HG03520 (cell line): ENCODE results near the gene ARHGAP44.
"Not testable (repeated sequence)": the region's sequence is repeated elsewhere in the genome, so short reads cannot be mapped to it uniquely, and the experiment has no call there.

ENCODE experiments used
- ATAC-seq: cut with Tn5 transposase; IDR thresholded peaks from one replicate; pipeline ENCODE4 v1.9.1; 2021; ENCODE audit warnings: mild to moderate bottlenecking, moderate library complexity; ENCODE audit not compliant: unreplicated experiment

The ARHGAP44 gene

GRCh38 chr17:12958786-12959185 lies 169.5 kb downstream of the ARHGAP44 start:
- no peak for ATAC-seq

- no peak for ATAC-seq
Measured at GRCh38 chr17:12959441-12959840, 170.1 kb downstream of the ARHGAP44 start.

- ATAC-seq = no peak
Measured at GRCh38 chr17:12961655-12962054, 172.4 kb downstream of the ARHGAP44 start.

GRCh38 chr17:12963505-12963904 lies 174.2 kb downstream of the ARHGAP44 start:
- no peak for ATAC-seq

- ATAC-seq = no peak
Measured at GRCh38 chr17:12964162-12964561, 174.9 kb downstream of the ARHGAP44 start.

- no peak for ATAC-seq
Measured at GRCh38 chr17:12964840-12965239, 175.5 kb downstream of the ARHGAP44 start.

GRCh38 chr17:12965988-12966387 lies 176.7 kb downstream of the ARHGAP44 start:
- no peak for ATAC-seq

- no peak for ATAC-seq
Measured at GRCh38 chr17:12966413-12966812, 177.1 kb downstream of the ARHGAP44 start.

- ATAC-seq = no peak
Measured at GRCh38 chr17:12967962-12968361, 178.7 kb downstream of the ARHGAP44 start.

GRCh38 chr17:12973496-12974004 lies 184.3 kb downstream of the ARHGAP44 start:
- no peak for ATAC-seq

GRCh38 chr17:12974005-12974531 lies 184.8 kb downstream of the ARHGAP44 start:
- no peak for ATAC-seq

- ATAC-seq = no peak
Measured at GRCh38 chr17:12977008-12977751, 187.9 kb downstream of the ARHGAP44 start.

GRCh38 chr17:12978787-12979186 lies 189.5 kb downstream of the ARHGAP44 start:
- not testable (repeated sequence) for ATAC-seq

GRCh38 chr17:12979246-12979645 lies 189.9 kb downstream of the ARHGAP44 start:
- ATAC-seq = no peak

- ATAC-seq = no peak
Measured at GRCh38 chr17:12979826-12980500, 190.7 kb downstream of the ARHGAP44 start.

- ATAC-seq = no peak
Measured at GRCh38 chr17:12982224-12982623, 192.9 kb downstream of the ARHGAP44 start.

GRCh38 chr17:12983991-12984884 lies 194.9 kb downstream of the ARHGAP44 start:
- ATAC-seq = no peak

GRCh38 chr17:12985431-12986293 lies 196.4 kb downstream of the ARHGAP44 start:
- ATAC-seq = no peak

- ATAC-seq = no peak
Measured at GRCh38 chr17:12987120-12987519, 197.8 kb downstream of the ARHGAP44 start.
